ENCODE measurements around the gene CYP2S1.

- no peak for TF ChIP-seq CTCF (IDR thresholded peaks at IDR 0.05)
- TF ChIP-seq POLR2A (IDR thresholded peaks at IDR 0.05) = no peak
Observed at GRCh38 chr19:41230067-41230857, 37.2 kb downstream of the CYP2S1 start.

Measured in prostate gland (tissue), 2 donors.